ENCODE results near the gene CDH23.

- TF ChIP-seq MLX (CRISPR knock-in tag; IDR thresholded peaks at IDR 0.05) (no peak), MYBL2 (CRISPR knock-in tag; IDR thresholded peaks at IDR 0.05) (no peak), GTF2I (CRISPR knock-in tag; conservative IDR thresholded peaks at IDR 0.05) (no peak), CTCF (IDR thresholded peaks at IDR 0.05) (no peak), FOXP4 (CRISPR knock-in tag; IDR thresholded peaks at IDR 0.05) (no peak), FOXK1 (CRISPR knock-in tag; IDR thresholded peaks at IDR 0.05) (no peak), GABPB1 (CRISPR knock-in tag; IDR thresholded peaks at IDR 0.05) (no peak), EMX1 (CRISPR knock-in tag; IDR thresholded peaks at IDR 0.05) (no peak), ZNF512 (CRISPR knock-in tag; IDR thresholded peaks at IDR 0.05; ENCODE audit: borderline replicate concordance) (no peak)
Measured at GRCh38 chr10:71784679-71785272, 388.1 kb downstream of the CDH23 start.

Measured in WTC11 (cell line).